MM.1S (cell line): ENCODE results near the gene HSD11B2.

ENCODE experiments used
- DNase-seq: peaks from one replicate; pipeline ENCODE4 v3.0.0-alpha.2; 2015
- H2AFZ ChIP-seq: fragments of 300-600 bp; sonication (generic); 2 replicates; pipeline ENCODE4 v1.6.0; 2016; ENCODE audit warnings: antibody characterized with exemption, low read length
- H3F3A ChIP-seq: fragments of 300-600 bp; sonication (generic); 2 replicates; pipeline ENCODE4 v1.6.1; 2016; ENCODE audit warnings: mild to moderate bottlenecking, antibody characterized with exemption, low read length, moderate library complexity, mixed read lengths; ENCODE audit not compliant: insufficient read depth
- H3K27ac ChIP-seq: fragments of 300-600 bp; sonication (generic); 2 replicates; pipeline ENCODE4 v1.5.1; 2016; ENCODE audit warnings: mild to moderate bottlenecking, low read length
- H3K27me3 ChIP-seq: fragments of 300-600 bp; sonication (generic); replicated peaks from 2 replicates; pipeline ENCODE4 v1.6.0; 2016; ENCODE audit warnings: low read length; ENCODE audit not compliant: insufficient read depth
- H3K36me3 ChIP-seq: fragments of 300-600 bp; sonication (generic); replicated peaks from 2 replicates; pipeline ENCODE4 v1.6.1; 2016; ENCODE audit warnings: mild to moderate bottlenecking, low read length, mixed read lengths; ENCODE audit not compliant: insufficient read depth
- H3K4me1 ChIP-seq: fragments of 300-600 bp; sonication (generic); 2 replicates; pipeline ENCODE4 v1.6.1; 2016; ENCODE audit warnings: low read length, mixed read lengths
- H3K4me2 ChIP-seq: fragments of 300-600 bp; sonication (generic); 2 replicates; pipeline ENCODE4 v1.6.0; 2016; ENCODE audit warnings: low read depth, low read length
- H3K4me3 ChIP-seq: fragments of 300-600 bp; sonication (generic); 2 replicates; pipeline ENCODE4 v1.5.1; 2016; ENCODE audit warnings: low read length, mixed read lengths
- H3K79me2 ChIP-seq: fragments of 300-600 bp; sonication (generic); 2 replicates; pipeline ENCODE4 v1.6.1; 2016; ENCODE audit warnings: mixed run types, low read length, mixed read lengths
- H3K9ac ChIP-seq: fragments of 300-600 bp; sonication (generic); 2 replicates; pipeline ENCODE4 v1.6.1; 2016; ENCODE audit warnings: low read length, mixed read lengths
- H3K9me2 ChIP-seq: fragments of 300-600 bp; sonication (generic); replicated peaks from 2 replicates; pipeline ENCODE4 v1.6.1; 2016; ENCODE audit warnings: mild to moderate bottlenecking, low read length, mixed read lengths; ENCODE audit not compliant: insufficient read depth
- H3K9me3 ChIP-seq: fragments of 300-600 bp; sonication (generic); replicated peaks from 2 replicates; pipeline ENCODE4 v1.6.1; 2016; ENCODE audit warnings: mild to moderate bottlenecking, low read length, mixed read lengths; ENCODE audit not compliant: insufficient read depth
- H4K20me1 ChIP-seq: fragments of 300-600 bp; sonication (generic); 2 replicates; pipeline ENCODE4 v1.6.1; 2016; ENCODE audit warnings: mild to moderate bottlenecking, low read length, moderate library complexity, mixed read lengths; ENCODE audit not compliant: insufficient read depth
- EZH2 ChIP-seq: fragments of 300-600 bp; sonication (generic); optimal IDR thresholded peaks from 2 replicates; pipeline ENCODE3; 2017; ENCODE audit warnings: low read depth, mild to moderate bottlenecking, antibody characterized with exemption, low read length, mixed read lengths
- EZH2phosphoT487 ChIP-seq: fragments of 300-600 bp; sonication (generic); IDR thresholded peaks from 2 replicates; pipeline ENCODE4 v1.6.1; 2018; ENCODE audit warnings: antibody characterized with exemption, low read length
- TF ChIP-seq, protein P1 (sequence below): fragments of 300-600 bp; sonication (generic); IDR thresholded peaks from 2 replicates; pipeline ENCODE4 v1.5.1; 2016; ENCODE audit warnings: antibody characterized with exemption, low read length, mixed read lengths

The HSD11B2 gene

DNA sequence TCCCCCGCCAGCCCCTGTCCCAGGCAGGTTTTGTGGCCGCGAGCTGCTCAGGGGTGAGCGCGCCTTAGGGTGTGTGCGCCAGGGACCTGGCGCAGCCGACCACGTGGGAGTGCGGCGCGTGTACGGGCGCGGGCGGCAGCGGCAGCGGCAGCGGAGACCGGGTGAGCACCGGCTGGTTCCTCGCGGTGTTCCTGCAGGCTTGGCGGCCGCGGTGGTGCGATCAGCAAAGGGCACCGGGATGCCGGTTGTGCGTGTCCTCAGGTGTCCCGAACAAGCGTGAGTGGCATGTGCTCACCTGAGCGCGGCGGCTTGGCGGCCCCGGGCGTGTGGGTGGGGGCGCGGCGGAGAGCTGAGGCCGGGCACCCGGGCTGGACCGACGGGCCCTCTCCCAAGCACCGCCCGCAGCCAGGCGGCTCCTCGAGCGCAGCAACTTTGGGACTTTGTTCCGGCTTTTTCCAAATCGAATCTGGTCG lies 381 bp upstream of the HSD11B2 start:
- DNase-seq: peak; percentile 14
- TF ChIP-seq EZH2phosphoT487: no peak
- TF ChIP-seq, protein P1, sequence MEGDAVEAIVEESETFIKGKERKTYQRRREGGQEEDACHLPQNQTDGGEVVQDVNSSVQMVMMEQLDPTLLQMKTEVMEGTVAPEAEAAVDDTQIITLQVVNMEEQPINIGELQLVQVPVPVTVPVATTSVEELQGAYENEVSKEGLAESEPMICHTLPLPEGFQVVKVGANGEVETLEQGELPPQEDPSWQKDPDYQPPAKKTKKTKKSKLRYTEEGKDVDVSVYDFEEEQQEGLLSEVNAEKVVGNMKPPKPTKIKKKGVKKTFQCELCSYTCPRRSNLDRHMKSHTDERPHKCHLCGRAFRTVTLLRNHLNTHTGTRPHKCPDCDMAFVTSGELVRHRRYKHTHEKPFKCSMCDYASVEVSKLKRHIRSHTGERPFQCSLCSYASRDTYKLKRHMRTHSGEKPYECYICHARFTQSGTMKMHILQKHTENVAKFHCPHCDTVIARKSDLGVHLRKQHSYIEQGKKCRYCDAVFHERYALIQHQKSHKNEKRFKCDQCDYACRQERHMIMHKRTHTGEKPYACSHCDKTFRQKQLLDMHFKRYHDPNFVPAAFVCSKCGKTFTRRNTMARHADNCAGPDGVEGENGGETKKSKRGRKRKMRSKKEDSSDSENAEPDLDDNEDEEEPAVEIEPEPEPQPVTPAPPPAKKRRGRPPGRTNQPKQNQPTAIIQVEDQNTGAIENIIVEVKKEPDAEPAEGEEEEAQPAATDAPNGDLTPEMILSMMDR: no peak
- TF ChIP-seq EZH2: no peak
- no peak overlapping the region for H3K9ac ChIP-seq

DNA sequence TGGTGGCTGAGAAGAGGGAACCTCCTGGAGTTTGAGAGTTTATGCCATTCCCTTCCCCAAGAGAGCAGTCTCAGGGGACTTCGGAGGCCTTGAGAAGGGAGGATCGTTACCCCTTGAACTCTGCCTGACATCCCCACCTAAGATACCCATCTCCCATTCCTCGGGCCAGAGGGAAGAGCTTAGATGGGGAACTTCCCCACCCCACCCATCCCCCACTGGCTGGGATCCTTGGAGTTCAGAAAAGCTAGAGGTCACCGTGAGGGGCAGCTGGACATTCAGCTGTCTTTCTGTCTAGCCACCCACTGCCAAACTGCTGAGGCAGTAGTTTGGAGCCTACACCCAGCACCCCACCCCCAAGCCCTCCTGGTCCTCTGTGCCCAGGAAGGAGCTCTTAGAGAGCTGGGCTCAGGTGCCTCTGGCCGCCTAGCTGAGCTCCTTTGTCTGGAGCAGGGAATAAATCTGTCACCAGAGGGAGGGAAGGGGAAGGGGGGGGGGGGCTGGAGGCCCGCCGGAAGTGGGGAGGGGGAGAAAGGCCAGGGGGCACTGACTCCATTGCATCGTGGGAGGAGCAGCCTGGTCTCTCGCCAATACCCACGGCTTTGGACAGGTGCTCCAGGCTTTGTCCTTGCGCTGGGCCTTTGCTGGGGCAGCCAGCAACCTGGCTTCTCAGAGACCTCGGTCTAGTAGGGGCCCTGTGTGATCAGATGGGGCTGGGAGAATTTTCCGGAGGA lies 1.0 kb downstream of the HSD11B2 start:
- Histone ChIP-seq H3K9ac (no peak overlapping the region), H3F3A (no peaks in the 10 kb centered on the region), H3K4me2 (peak overlapping the region; percentile 73; the same call in 1 of the 2 replicates), H2AFZ (no peak overlapping the region), H3K9me2 (no peaks in the 10 kb centered on the region), H3K4me3 (peak overlapping the region; percentile 27; the same call in 1 of the 2 replicates), H3K27ac (no peak overlapping the region), H3K79me2 (no peaks in the 10 kb centered on the region), H4K20me1 (no peaks in the 10 kb centered on the region), H3K36me3 (no peaks in the 10 kb centered on the region), H3K27me3 (peaks cover 28% of the 10 kb centered on the region), H3K9me3 (no peaks in the 10 kb centered on the region), H3K4me1 (no peaks in the 10 kb centered on the region)
- DNase-seq: no peak
- no peak for TF ChIP-seq EZH2phosphoT487
- TF ChIP-seq, protein P1: no peak
- no peak for TF ChIP-seq EZH2

More for the DNA sequence above, 381 bp upstream of the HSD11B2 start:
- Histone ChIP-seq H3K4me3 (peak overlapping the region; percentile 61), H3K4me1 (no peaks in the 10 kb centered on the region), H3K79me2 (no peaks in the 10 kb centered on the region), H2AFZ (peak overlapping the region; percentile 94), H3K4me2 (peak overlapping the region; percentile 95), H3K27me3 (peaks cover 38% of the 10 kb centered on the region), H4K20me1 (no peaks in the 10 kb centered on the region), H3K9me3 (no peaks in the 10 kb centered on the region), H3K9me2 (no peaks in the 10 kb centered on the region), H3K27ac (no peak overlapping the region), H3F3A (no peaks in the 10 kb centered on the region), H3K36me3 (no peaks in the 10 kb centered on the region)

- Histone ChIP-seq H3K4me1 (no peaks in the 10 kb centered on the region), H4K20me1 (no peaks in the 10 kb centered on the region), H3K9me2 (no peaks in the 10 kb centered on the region), H3K9ac (no peak overlapping the region), H3K27me3 (peaks cover 24% of the 10 kb centered on the region), H3K79me2 (no peaks in the 10 kb centered on the region), H3F3A (no peaks in the 10 kb centered on the region), H3K36me3 (no peaks in the 10 kb centered on the region), H3K27ac (no peak overlapping the region), H3K9me3 (no peaks in the 10 kb centered on the region), H2AFZ (no peak overlapping the region), H3K4me3 (no peak overlapping the region), H3K4me2 (no peak overlapping the region)
- no peak for DNase-seq
- TF ChIP-seq EZH2 (no peak), EZH2phosphoT487 (no peak)
- TF ChIP-seq, protein P1: no peak
Measured at GRCh38 chr16:67432506-67432890, 1.6 kb downstream of the HSD11B2 start.
